HG03025 (cell line): ENCODE data around the gene HCFC1R1.

ENCODE experiments used
- ATAC-seq: cut with Tn5 transposase; IDR thresholded peaks from one replicate; pipeline ENCODE4 v1.9.1; 2021; ENCODE audit warnings: mild to moderate bottlenecking, moderate library complexity; ENCODE audit not compliant: unreplicated experiment, low FRiP score

The HCFC1R1 gene

GRCh38 chr16:2980227-2981176 lies 43.2 kb downstream of the HCFC1R1 start, which contains the start of gene PKMYT1:
TSS of gene PKMYT1 (minus strand) at chr16:2980446. CDS start at chr16:2979657, 789 bp downstream.
- ATAC-seq: peak; percentile 67

GRCh38 chr16:2979669-2980226 lies 44.0 kb downstream of the HCFC1R1 start:
- peak; percentile 12 for ATAC-seq

GRCh38 chr16:2977440-2977839 lies 46.3 kb downstream of the HCFC1R1 start:
- no peak for ATAC-seq

GRCh38 chr16:2976673-2977072 lies 47.1 kb downstream of the HCFC1R1 start:
- no peak for ATAC-seq

GRCh38 chr16:2976201-2976600 lies 47.5 kb downstream of the HCFC1R1 start:
- no peak for ATAC-seq

GRCh38 chr16:2975161-2975795 lies 48.5 kb downstream of the HCFC1R1 start:
- ATAC-seq: no peak

GRCh38 chr16:2974319-2975056 lies 49.3 kb downstream of the HCFC1R1 start:
- ATAC-seq: no peak

- no peak for ATAC-seq
Measured at GRCh38 chr16:2973605-2974318, 50.0 kb downstream of the HCFC1R1 start.

- no peak for ATAC-seq
Measured at GRCh38 chr16:2973093-2973492, 50.6 kb downstream of the HCFC1R1 start.
